HEK293 (cell line): Measurements from ENCODE around the gene RBPJ.

Experiments
- CTCF ChIA-PET: fragments of 350-600 bp; formaldehyde crosslinking; extraction: SDS; loops from one replicate; lab custom pipeline; 2021; ENCODE audit warnings: antibody characterized with exemption; lab: Yijun Ruan, JAX
- POLR2A ChIA-PET: fragments of 300-600 bp; formaldehyde crosslinking; extraction: SDS; loops from one replicate; lab custom pipeline; 2020; ENCODE audit warnings: antibody characterized with exemption, inconsistent platforms; lab: Yijun Ruan, JAX
- H3K27ac ChIP-seq: fragments of 200-500 bp; sonication (Bioruptor generic); 2 replicates; pipeline ENCODE4 v1.5.1; 2014; ENCODE audit warnings: low read depth, low read length, control low read depth, inconsistent platforms; ENCODE audit errors: extremely low read depth
- H3K36me3 ChIP-seq, 2 experiments: fragments of 200-500 bp in 1 of 2; sonication (Bioruptor generic) in 1 of 2; 1 replicate in 1 of 2; 2 replicates in 1 of 2; pipeline ENCODE4 v1.5.1; 2014 to 2017; ENCODE audit warnings: inconsistent platforms in 2 of 2, low read length in 2 of 2; ENCODE audit not compliant: control insufficient read depth in 2 of 2, insufficient read depth in 1 of 2
- H3K4me1 ChIP-seq: fragments of 200-500 bp; sonication (Bioruptor generic); 2 replicates; pipeline ENCODE4 v1.5.1; 2014; ENCODE audit warnings: mild to moderate bottlenecking, low read length, inconsistent platforms; ENCODE audit not compliant: control insufficient read depth, insufficient read depth
- H3K4me3 ChIP-seq: 2 replicates; pipeline ENCODE4 v1.5.1; 2011; ENCODE audit warnings: low read depth, mild to moderate bottlenecking, control low read depth, low read length, moderate library complexity
- H3K9me3 ChIP-seq: fragments of 200-500 bp; sonication (Bioruptor generic); 2 replicates; pipeline ENCODE4 v1.5.1; 2014; ENCODE audit warnings: low read depth, low read length, inconsistent platforms; ENCODE audit not compliant: control insufficient read depth, insufficient read depth
- FEZF1 ChIP-seq: fragments of 450-650 bp; formaldehyde crosslinking; IDR thresholded peaks from 2 replicates; pipeline ENCODE4 v1.5.1; 2016; ENCODE audit warnings: missing biosample characterization, missing genetic modification characterization
- KLF9 ChIP-seq: fragments of 450-650 bp; formaldehyde crosslinking; IDR thresholded peaks from 2 replicates; pipeline ENCODE4 v1.5.1; 2016; ENCODE audit warnings: missing biosample characterization, missing genetic modification characterization, low read depth
- PRDM1 ChIP-seq: fragments of 450-650 bp; formaldehyde crosslinking; IDR thresholded peaks from 2 replicates; pipeline ENCODE4; 2016; ENCODE audit warnings: missing biosample characterization, missing genetic modification characterization
- SCRT1 ChIP-seq: fragments of 450-650 bp; formaldehyde crosslinking; IDR thresholded peaks from 2 replicates; pipeline ENCODE4 v1.5.1; 2016; ENCODE audit warnings: missing biosample characterization, missing genetic modification characterization, borderline replicate concordance
- YY2 ChIP-seq: fragments of 450-650 bp; formaldehyde crosslinking; IDR thresholded peaks from 2 replicates; pipeline ENCODE4 v1.5.1; 2016; ENCODE audit warnings: missing biosample characterization, missing genetic modification characterization
- ZNF121 ChIP-seq: fragments of 450-650 bp; formaldehyde crosslinking; IDR thresholded peaks from 2 replicates; pipeline ENCODE4 v1.5.1; 2016; ENCODE audit warnings: missing biosample characterization, missing genetic modification characterization
- ZNF24 ChIP-seq: fragments of 450-650 bp; formaldehyde crosslinking; IDR thresholded peaks from 2 replicates; pipeline ENCODE4 v1.5.1; 2016; ENCODE audit warnings: missing biosample characterization, missing genetic modification characterization
- ZNF354C ChIP-seq: fragments of 450-650 bp; formaldehyde crosslinking; IDR thresholded peaks from 2 replicates; pipeline ENCODE4 v1.5.1; 2016; ENCODE audit warnings: missing biosample characterization, missing genetic modification characterization, low read depth, borderline replicate concordance
- ZNF366 ChIP-seq: fragments of 450-650 bp; formaldehyde crosslinking; conservative IDR thresholded peaks from 2 replicates; pipeline ENCODE4 v1.5.1; 2016; ENCODE audit warnings: missing biosample characterization, missing genetic modification characterization
- ZNF433 ChIP-seq: fragments of 450-650 bp; formaldehyde crosslinking; IDR thresholded peaks from 2 replicates; pipeline ENCODE4 v1.5.1; 2016; ENCODE audit warnings: missing biosample characterization, missing genetic modification characterization, low read depth
- ZNF548 ChIP-seq: fragments of 450-650 bp; formaldehyde crosslinking; IDR thresholded peaks from 2 replicates; pipeline ENCODE4 v1.5.1; 2016; ENCODE audit warnings: missing biosample characterization, missing genetic modification characterization
- ZNF555 ChIP-seq: fragments of 450-650 bp; formaldehyde crosslinking; conservative IDR thresholded peaks from 2 replicates; pipeline ENCODE4 v1.5.1; 2017; ENCODE audit warnings: missing biosample characterization, mild to moderate bottlenecking, missing genetic modification characterization, inconsistent platforms
- ZNF600 ChIP-seq: fragments of 450-650 bp; formaldehyde crosslinking; IDR thresholded peaks from 2 replicates; pipeline ENCODE4 v1.5.1; 2016; ENCODE audit warnings: missing biosample characterization, missing genetic modification characterization
- ZNF677 ChIP-seq: fragments of 450-650 bp; IDR thresholded peaks from 2 replicates; pipeline ENCODE4 v1.5.0; 2018; ENCODE audit warnings: missing biosample characterization, mild to moderate bottlenecking, missing genetic modification characterization, moderate library complexity
- ZNF791 ChIP-seq: fragments of 450-650 bp; formaldehyde crosslinking; IDR thresholded peaks from 2 replicates; pipeline ENCODE4 v1.5.1; 2016; ENCODE audit warnings: missing biosample characterization, missing genetic modification characterization
- TF ChIP-seq, protein P1 (sequence below): sonication (generic); formaldehyde crosslinking; IDR thresholded peaks from 2 replicates; pipeline ENCODE4 v1.8.1; 2022; ENCODE audit warnings: mild to moderate bottlenecking, moderate library complexity, missing genetic modification reagents
- TF ChIP-seq, protein P2 (sequence below): fragments of 450-650 bp; formaldehyde crosslinking; IDR thresholded peaks from 2 replicates; pipeline ENCODE4 v1.5.1; 2017; ENCODE audit warnings: missing biosample characterization, missing genetic modification characterization
- TF ChIP-seq, protein P3 (sequence below): fragments of 450-650 bp; formaldehyde crosslinking; IDR thresholded peaks from 2 replicates; pipeline ENCODE4 v1.5.1; 2016; ENCODE audit warnings: missing biosample characterization, missing genetic modification characterization
- TF ChIP-seq, protein P4 (sequence below): fragments of 450-650 bp; formaldehyde crosslinking; IDR thresholded peaks from 2 replicates; pipeline ENCODE4; 2016; ENCODE audit warnings: missing biosample characterization, missing genetic modification characterization
- TF ChIP-seq, protein P5 (sequence below): fragments of 450-650 bp; formaldehyde crosslinking; IDR thresholded peaks from 2 replicates; pipeline ENCODE4 v1.5.1; 2016; ENCODE audit warnings: missing biosample characterization, missing genetic modification characterization, low read depth

RBPJ gene

DNA sequence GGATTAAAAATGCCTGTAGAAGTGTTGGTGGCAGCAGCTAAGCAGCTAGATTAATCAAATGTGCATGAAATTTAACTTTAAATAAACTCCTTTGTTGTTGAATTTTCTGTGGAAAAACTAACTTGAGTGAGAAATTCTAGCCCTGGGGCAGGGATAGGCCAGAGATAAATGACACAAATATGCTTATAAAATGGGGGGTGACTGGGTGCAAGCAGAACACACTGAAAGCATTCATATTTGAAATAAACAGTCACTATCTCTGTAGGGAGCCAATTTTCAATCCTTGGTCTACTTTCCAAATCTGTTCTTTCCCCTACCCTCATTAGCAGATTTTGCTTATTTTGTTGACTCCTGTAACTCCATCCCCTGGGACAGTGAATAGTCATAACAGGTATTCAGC lies 47.9 kb downstream of the RBPJ start:
- Histone ChIP-seq H3K27ac (no peak overlapping the region), H3K36me3 (no peaks in the 10 kb centered on the region; a peak in 1 of 3 replicates), H3K9me3 (no peaks in the 10 kb centered on the region), H3K4me1 (peaks cover 19% of the 10 kb centered on the region), H3K4me3 (no peak overlapping the region)
- POLR2A ChIA-PET, result no interaction called here
- TF ChIP-seq, protein P1, sequence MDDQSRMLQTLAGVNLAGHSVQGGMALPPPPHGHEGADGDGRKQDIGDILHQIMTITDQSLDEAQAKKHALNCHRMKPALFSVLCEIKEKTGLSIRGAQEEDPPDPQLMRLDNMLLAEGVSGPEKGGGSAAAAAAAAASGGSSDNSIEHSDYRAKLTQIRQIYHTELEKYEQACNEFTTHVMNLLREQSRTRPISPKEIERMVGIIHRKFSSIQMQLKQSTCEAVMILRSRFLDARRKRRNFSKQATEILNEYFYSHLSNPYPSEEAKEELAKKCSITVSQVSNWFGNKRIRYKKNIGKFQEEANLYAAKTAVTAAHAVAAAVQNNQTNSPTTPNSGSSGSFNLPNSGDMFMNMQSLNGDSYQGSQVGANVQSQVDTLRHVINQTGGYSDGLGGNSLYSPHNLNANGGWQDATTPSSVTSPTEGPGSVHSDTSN (CRISPR knock-in tag), result no peak
- TF ChIP-seq, protein P2, sequence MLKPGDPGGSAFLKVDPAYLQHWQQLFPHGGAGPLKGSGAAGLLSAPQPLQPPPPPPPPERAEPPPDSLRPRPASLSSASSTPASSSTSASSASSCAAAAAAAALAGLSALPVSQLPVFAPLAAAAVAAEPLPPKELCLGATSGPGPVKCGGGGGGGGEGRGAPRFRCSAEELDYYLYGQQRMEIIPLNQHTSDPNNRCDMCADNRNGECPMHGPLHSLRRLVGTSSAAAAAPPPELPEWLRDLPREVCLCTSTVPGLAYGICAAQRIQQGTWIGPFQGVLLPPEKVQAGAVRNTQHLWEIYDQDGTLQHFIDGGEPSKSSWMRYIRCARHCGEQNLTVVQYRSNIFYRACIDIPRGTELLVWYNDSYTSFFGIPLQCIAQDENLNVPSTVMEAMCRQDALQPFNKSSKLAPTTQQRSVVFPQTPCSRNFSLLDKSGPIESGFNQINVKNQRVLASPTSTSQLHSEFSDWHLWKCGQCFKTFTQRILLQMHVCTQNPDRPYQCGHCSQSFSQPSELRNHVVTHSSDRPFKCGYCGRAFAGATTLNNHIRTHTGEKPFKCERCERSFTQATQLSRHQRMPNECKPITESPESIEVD, result 0 out of 2 replicates have a peak, but pooled peaks have one; percentile 36
- no peak for TF ChIP-seq SCRT1 (tag by site-specific recombination)
- no peak for TF ChIP-seq ZNF548 (tag by site-specific recombination)
- CTCF ChIA-PET, result no interaction called here

DNA sequence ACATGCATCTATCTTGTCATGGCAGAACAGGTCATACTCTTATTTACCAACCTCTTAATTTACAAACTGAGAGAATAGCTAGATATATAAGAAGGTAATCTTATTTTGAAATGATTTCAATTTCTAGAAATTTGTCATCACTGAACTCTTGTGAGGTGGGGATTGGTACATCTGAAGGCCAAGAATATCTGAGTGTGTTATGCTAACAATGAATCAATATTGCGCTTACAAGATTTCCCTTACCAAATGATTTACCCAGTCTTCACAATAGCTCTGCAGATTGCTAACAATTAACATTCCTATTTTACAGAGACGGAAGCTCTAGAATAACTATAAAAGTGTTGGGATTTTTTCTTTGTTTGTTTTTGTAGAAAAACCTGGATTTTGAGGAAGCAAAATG lies 48.3 kb downstream of the RBPJ start:
- peaks cover 19% of the 10 kb centered on the region for H3K4me1 ChIP-seq
- H3K4me3 ChIP-seq, result no peak overlapping the region
- CTCF ChIA-PET, result no interaction called here
- POLR2A ChIA-PET, result no interaction called here
- H3K36me3 ChIP-seq, result no peaks in the 10 kb centered on the region; a peak in 1 of 3 replicates
- H3K9me3 ChIP-seq, result no peaks in the 10 kb centered on the region
- no peak for TF ChIP-seq YY2
- TF ChIP-seq, protein P2, result peak; percentile 45; the same call in 1 of the 2 replicates
- H3K27ac ChIP-seq, result no peak overlapping the region

DNA sequence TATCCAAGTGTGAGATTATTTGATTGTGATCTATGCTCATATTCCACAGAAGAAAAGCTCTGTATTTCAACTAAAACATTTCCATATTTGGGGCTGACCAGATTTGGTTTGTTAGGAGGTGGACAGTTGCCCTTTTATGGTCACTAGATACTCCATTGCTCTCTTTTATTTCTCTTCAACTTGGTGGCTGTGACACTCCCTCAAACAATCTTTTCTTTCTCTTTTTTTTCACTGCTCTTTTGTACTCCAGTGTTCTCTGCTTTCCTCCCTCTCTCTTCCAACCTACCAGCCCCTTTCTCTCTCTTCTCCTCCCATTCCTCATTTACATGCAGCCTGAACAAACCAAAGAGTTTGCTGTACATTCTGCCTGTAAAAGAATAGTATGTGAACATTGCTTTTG lies 48.8 kb downstream of the RBPJ start:
- no peaks in the 10 kb centered on the region; a peak in 1 of 3 replicates for H3K36me3 ChIP-seq
- H3K4me1 ChIP-seq, result peaks cover 19% of the 10 kb centered on the region
- H3K4me3 ChIP-seq, result no peak overlapping the region
- ChIA-PET CTCF (no interaction called here), POLR2A (no interaction called here)
- no peak overlapping the region for H3K27ac ChIP-seq
- no peaks in the 10 kb centered on the region for H3K9me3 ChIP-seq
- TF ChIP-seq FEZF1 (tag by site-specific recombination) (peak; percentile 42), ZNF24 (tag by site-specific recombination) (no peak), ZNF600 (no peak), ZNF366 (no peak), ZNF555 (tag by site-specific recombination) (no peak), ZNF677 (tag by site-specific recombination) (no peak), ZNF354C (tag by site-specific recombination) (no peak), ZNF791 (tag by site-specific recombination) (no peak), ZNF433 (tag by site-specific recombination) (no peak), KLF9 (tag by site-specific recombination) (no peak), ZNF121 (no peak), PRDM1 (tag by site-specific recombination) (peak; percentile 67)
- TF ChIP-seq, protein P3, sequence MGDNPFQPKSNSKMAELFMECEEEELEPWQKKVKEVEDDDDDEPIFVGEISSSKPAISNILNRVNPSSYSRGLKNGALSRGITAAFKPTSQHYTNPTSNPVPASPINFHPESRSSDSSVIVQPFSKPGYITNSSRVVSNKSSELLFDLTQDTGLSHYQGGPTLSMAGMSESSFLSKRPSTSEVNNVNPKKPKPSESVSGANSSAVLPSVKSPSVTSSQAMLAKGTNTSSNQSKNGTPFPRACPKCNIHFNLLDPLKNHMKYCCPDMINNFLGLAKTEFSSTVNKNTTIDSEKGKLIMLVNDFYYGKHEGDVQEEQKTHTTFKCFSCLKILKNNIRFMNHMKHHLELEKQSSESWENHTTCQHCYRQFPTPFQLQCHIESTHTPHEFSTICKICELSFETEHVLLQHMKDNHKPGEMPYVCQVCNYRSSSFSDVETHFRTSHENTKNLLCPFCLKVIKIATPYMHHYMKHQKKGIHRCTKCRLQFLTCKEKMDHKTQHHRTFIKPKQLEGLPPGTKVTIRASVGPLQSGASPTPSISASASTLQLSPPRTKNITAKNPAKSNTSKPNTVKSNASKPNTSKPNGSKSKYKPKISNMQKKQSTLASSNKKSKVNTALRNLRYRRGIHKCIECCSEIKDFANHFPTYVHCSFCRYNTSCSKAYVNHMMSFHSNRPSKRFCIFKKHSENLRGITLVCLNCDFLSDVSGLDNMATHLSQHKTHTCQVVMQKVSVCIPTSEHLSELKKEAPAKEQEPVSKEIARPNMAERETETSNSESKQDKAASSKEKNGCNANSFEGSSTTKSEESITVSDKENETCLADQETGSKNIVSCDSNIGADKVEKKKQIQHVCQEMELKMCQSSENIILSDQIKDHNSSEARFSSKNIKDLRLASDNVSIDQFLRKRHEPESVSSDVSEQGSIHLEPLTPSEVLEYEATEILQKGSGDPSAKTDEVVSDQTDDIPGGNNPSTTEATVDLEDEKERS (tag by site-specific recombination), result no peak
- TF ChIP-seq, protein P4, sequence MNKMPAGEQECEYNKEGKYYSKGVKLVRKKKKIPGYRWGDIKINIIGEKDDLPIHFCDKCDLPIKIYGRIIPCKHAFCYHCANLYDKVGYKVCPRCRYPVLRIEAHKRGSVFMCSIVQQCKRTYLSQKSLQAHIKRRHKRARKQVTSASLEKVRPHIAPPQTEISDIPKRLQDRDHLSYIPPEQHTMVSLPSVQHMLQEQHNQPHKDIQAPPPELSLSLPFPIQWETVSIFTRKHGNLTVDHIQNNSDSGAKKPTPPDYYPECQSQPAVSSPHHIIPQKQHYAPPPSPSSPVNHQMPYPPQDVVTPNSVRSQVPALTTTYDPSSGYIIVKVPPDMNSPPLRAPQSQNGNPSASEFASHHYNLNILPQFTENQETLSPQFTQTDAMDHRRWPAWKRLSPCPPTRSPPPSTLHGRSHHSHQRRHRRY (tag by site-specific recombination), result no peak
- TF ChIP-seq, protein P5, sequence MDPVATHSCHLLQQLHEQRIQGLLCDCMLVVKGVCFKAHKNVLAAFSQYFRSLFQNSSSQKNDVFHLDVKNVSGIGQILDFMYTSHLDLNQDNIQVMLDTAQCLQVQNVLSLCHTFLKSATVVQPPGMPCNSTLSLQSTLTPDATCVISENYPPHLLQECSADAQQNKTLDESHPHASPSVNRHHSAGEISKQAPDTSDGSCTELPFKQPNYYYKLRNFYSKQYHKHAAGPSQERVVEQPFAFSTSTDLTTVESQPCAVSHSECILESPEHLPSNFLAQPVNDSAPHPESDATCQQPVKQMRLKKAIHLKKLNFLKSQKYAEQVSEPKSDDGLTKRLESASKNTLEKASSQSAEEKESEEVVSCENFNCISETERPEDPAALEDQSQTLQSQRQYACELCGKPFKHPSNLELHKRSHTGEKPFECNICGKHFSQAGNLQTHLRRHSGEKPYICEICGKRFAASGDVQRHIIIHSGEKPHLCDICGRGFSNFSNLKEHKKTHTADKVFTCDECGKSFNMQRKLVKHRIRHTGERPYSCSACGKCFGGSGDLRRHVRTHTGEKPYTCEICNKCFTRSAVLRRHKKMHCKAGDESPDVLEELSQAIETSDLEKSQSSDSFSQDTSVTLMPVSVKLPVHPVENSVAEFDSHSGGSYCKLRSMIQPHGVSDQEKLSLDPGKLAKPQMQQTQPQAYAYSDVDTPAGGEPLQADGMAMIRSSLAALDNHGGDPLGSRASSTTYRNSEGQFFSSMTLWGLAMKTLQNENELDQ (tag by site-specific recombination), result no peak
